ENCODE measurements around the gene WWC2.

GRCh38 chr4:183111452-183111885 lies 12.4 kb downstream of the WWC2 start:
- no peak for TF ChIP-seq CTCF (conservative IDR thresholded peaks at IDR 0.05 in 1 of 2, IDR thresholded peaks at IDR 0.05 in 1 of 2; ENCODE audit: extremely low read depth in 1 of 2, insufficient read depth in 1 of 2, low read depth in 1 of 2, low read length in 2 of 2)
- no peak for TF ChIP-seq EZH2 (IDR thresholded peaks at IDR 0.05; ENCODE audit: borderline replicate concordance, low read length)

Measured in mammary epithelial cell (primary cell).